HepG2 (cell line): Measurements from ENCODE around the gene CD300A. TPM values are rescaled to one million over a fixed set of nuclear protein-coding genes. Genes with fewer than 3 reads are reported as not detected.

Experiments used
- CTCF ChIP-seq: sonication (generic); formaldehyde crosslinking; IDR thresholded peaks from 2 replicates; pipeline ENCODE4 v1.5.0; 2020; ENCODE audit warnings: mild to moderate bottlenecking, missing genetic modification reagents, moderate library complexity
- DNMT3B ChIP-seq: conservative IDR thresholded peaks from 2 replicates; pipeline ENCODE4 v1.6.1; 2016; ENCODE audit warnings: missing biosample characterization, control low read depth
- ERF ChIP-seq: IDR thresholded peaks from 2 replicates; pipeline ENCODE4 v1.6.1; 2018; ENCODE audit warnings: missing biosample characterization, missing genetic modification reagents
- FOSL2 ChIP-seq: sonication (generic); formaldehyde crosslinking; IDR thresholded peaks from 2 replicates; pipeline ENCODE4 v1.4.0; 2020; ENCODE audit warnings: missing genetic modification reagents
- FOXJ3 ChIP-seq: sonication (generic); formaldehyde crosslinking; IDR thresholded peaks from 2 replicates; pipeline ENCODE4 v1.4.0; 2020; ENCODE audit warnings: missing genetic modification reagents, mild to moderate bottlenecking, borderline replicate concordance
- GATAD2A ChIP-seq: IDR thresholded peaks from 2 replicates; pipeline ENCODE4 v1.6.1; 2016
- KDM2A ChIP-seq: sonication (generic); formaldehyde crosslinking; IDR thresholded peaks from 2 replicates; pipeline ENCODE4 v1.4.0; 2020; ENCODE audit warnings: low read depth, missing genetic modification reagents, borderline replicate concordance
- KMT2A ChIP-seq: sonication (generic); formaldehyde crosslinking; IDR thresholded peaks from 2 replicates; pipeline ENCODE4 v1.4.0; 2020; ENCODE audit warnings: missing genetic modification reagents
- MED1 ChIP-seq: sonication (generic); formaldehyde crosslinking; IDR thresholded peaks from 2 replicates; pipeline ENCODE4 v1.4.0; 2020; ENCODE audit warnings: missing genetic modification reagents
- MXD3 ChIP-seq: IDR thresholded peaks from 2 replicates; pipeline ENCODE4 v1.6.1; 2016; ENCODE audit warnings: mild to moderate bottlenecking, missing biosample characterization, missing genetic modification reagents
- MZF1 ChIP-seq: sonication (generic); formaldehyde crosslinking; IDR thresholded peaks from 2 replicates; pipeline ENCODE4 v1.8.1; 2023; ENCODE audit warnings: mild to moderate bottlenecking, missing genetic modification reagents, borderline replicate concordance
- POLR2AphosphoS5 ChIP-seq: IDR thresholded peaks from 2 replicates; pipeline ENCODE4 v1.6.1; 2012; ENCODE audit warnings: low read depth, low read length
- RARA ChIP-seq: IDR thresholded peaks from 2 replicates; pipeline ENCODE4 v1.6.1; 2016; ENCODE audit warnings: missing genetic modification reagents, missing compliant biosample characterization
- SALL1 ChIP-seq: sonication (generic); formaldehyde crosslinking; IDR thresholded peaks from 2 replicates; pipeline ENCODE4 v1.8.0; 2022; ENCODE audit warnings: mild to moderate bottlenecking, missing genetic modification reagents
- SAP130 ChIP-seq: IDR thresholded peaks from 2 replicates; pipeline ENCODE4 v1.6.1; 2016; ENCODE audit warnings: low read depth
- THAP11 ChIP-seq: IDR thresholded peaks from 2 replicates; pipeline ENCODE4 v1.6.1; 2016; ENCODE audit warnings: missing biosample characterization, missing genetic modification reagents
- TMF1 ChIP-seq: sonication (generic); formaldehyde crosslinking; IDR thresholded peaks from 2 replicates; pipeline ENCODE4 v1.8.1; 2022; ENCODE audit warnings: low read depth, missing genetic modification reagents
- TOPORS ChIP-seq: sonication (generic); formaldehyde crosslinking; IDR thresholded peaks from 2 replicates; pipeline ENCODE4 v1.8.0; 2023; ENCODE audit warnings: mild to moderate bottlenecking, missing genetic modification reagents
- ZFY ChIP-seq: sonication (generic); formaldehyde crosslinking; IDR thresholded peaks from 2 replicates; pipeline ENCODE4 v1.4.0; 2020; ENCODE audit warnings: missing genetic modification reagents
- ZMYM3 ChIP-seq: sonication (generic); formaldehyde crosslinking; IDR thresholded peaks from 2 replicates; pipeline ENCODE4 v1.5.1; 2020; ENCODE audit warnings: mild to moderate bottlenecking, missing genetic modification reagents
- ZNF121 ChIP-seq: sonication (generic); formaldehyde crosslinking; IDR thresholded peaks from 2 replicates; pipeline ENCODE4 v1.5.0; 2020; ENCODE audit warnings: mild to moderate bottlenecking, missing genetic modification reagents
- ZNF224 ChIP-seq: sonication (generic); formaldehyde crosslinking; IDR thresholded peaks from 2 replicates; pipeline ENCODE4 v1.5.0; 2020; ENCODE audit warnings: mild to moderate bottlenecking, missing genetic modification reagents
- ZNF441 ChIP-seq: sonication (generic); formaldehyde crosslinking; IDR thresholded peaks from 2 replicates; pipeline ENCODE4 v1.7.0; 2021; ENCODE audit warnings: missing genetic modification reagents, borderline replicate concordance
- ZNF451 ChIP-seq: sonication (generic); formaldehyde crosslinking; IDR thresholded peaks from 2 replicates; pipeline ENCODE4 v1.5.0; 2020; ENCODE audit warnings: mild to moderate bottlenecking, missing genetic modification reagents
- ZNF556 ChIP-seq: sonication (generic); formaldehyde crosslinking; IDR thresholded peaks from 2 replicates; pipeline ENCODE4 v1.4.0; 2020; ENCODE audit warnings: mild to moderate bottlenecking, missing genetic modification reagents, borderline replicate concordance
- ZNF569 ChIP-seq: sonication (generic); formaldehyde crosslinking; IDR thresholded peaks from 2 replicates; pipeline ENCODE4 v1.5.0; 2020; ENCODE audit warnings: mild to moderate bottlenecking, missing genetic modification reagents, moderate library complexity, borderline replicate concordance
- polyA plus RNA-seq, 8 experiments: library from polyadenylated mRNA; depleted of rRNA in 3 of 8; stranded (reverse) in 7 of 8; unstranded in 1 of 8; fragments of >200 nt; fragmentation: Illumina TruSeq in 4 of 8; extraction: Trizol in 4 of 8; gene quantifications; 2 replicates each; pipeline versions ENCODE4 v1.2.1 to v1.2.3, GENCODE V29; 2011 to 2016; ENCODE audit warnings: low read depth in 4 of 8, missing spikeins in 1 of 8, mixed read lengths in 1 of 8; ENCODE audit not compliant: insufficient read depth in 1 of 8
- total RNA-seq, 5 experiments: library from RNA; depleted of rRNA; stranded (reverse); fragments of >200 nt; fragmentation: Illumina TruSeq; extraction: Trizol; gene quantifications; 2 replicates each; pipeline ENCODE4 v1.2.3, GENCODE V29; 2016; ENCODE audit warnings: low read depth in 1 of 5
- TF ChIP-seq, protein P1 (sequence below): sonication (generic); formaldehyde crosslinking; IDR thresholded peaks from 2 replicates; pipeline ENCODE4 v1.5.0; 2020; ENCODE audit warnings: missing genetic modification reagents, mild to moderate bottlenecking, borderline replicate concordance
- TF ChIP-seq, protein P2 (sequence below): IDR thresholded peaks from 2 replicates; pipeline ENCODE4 v1.6.1; 2016; ENCODE audit warnings: missing genetic modification reagents, missing compliant biosample characterization

Gene CD300A
- total and polyA plus RNA-seq, 2 of the 13 experiments (the other 11 are each of a cell fraction or from before 2014, with no cell fraction given), result not detected

- TF ChIP-seq ZNF556 (CRISPR knock-in tag) (peak; percentile 56; the same call in 1 of the 2 replicates), ERF (CRISPR knock-in tag) (0 out of 2 replicates have a peak, but pooled peaks have one; percentile 43), CTCF (CRISPR knock-in tag) (peak; percentile 71), GATAD2A (peak; percentile 42; the same call in 1 of the 2 replicates), FOXJ3 (no peak), ZNF451 (CRISPR knock-in tag) (0 out of 2 replicates have a peak, but pooled peaks have one; percentile 35), KMT2A (0 out of 2 replicates have a peak, but pooled peaks have one; percentile 26), ZFY (CRISPR knock-in tag) (peak; percentile 68), TMF1 (no peak), ZNF121 (CRISPR knock-in tag) (no peak), ZMYM3 (0 out of 2 replicates have a peak, but pooled peaks have one; percentile 44), ZNF441 (CRISPR knock-in tag) (0 out of 2 replicates have a peak, but pooled peaks have one; percentile 47), RARA (CRISPR knock-in tag) (no peak), THAP11 (peak; percentile 48; the same call in 1 of the 2 replicates), POLR2AphosphoS5 (no peak; the same call in 1 of the 2 replicates), DNMT3B (0 out of 2 replicates have a peak, but pooled peaks have one; percentile 56), SAP130 (CRISPR knock-in tag) (peak; percentile 82), ZNF569 (no peak), ZNF224 (0 out of 2 replicates have a peak, but pooled peaks have one; percentile 27), MZF1 (CRISPR knock-in tag) (no peak), SALL1 (CRISPR knock-in tag) (0 out of 2 replicates have a peak, but pooled peaks have one; percentile 18), TOPORS (0 out of 2 replicates have a peak, but pooled peaks have one; percentile 32), KDM2A (peak; percentile 56; the same call in 1 of the 2 replicates), MXD3 (CRISPR knock-in tag) (no peak), MED1 (CRISPR knock-in tag) (peak; percentile 14; the same call in 1 of the 2 replicates), FOSL2 (CRISPR knock-in tag) (peak; percentile 74)
- TF ChIP-seq, protein P1, sequence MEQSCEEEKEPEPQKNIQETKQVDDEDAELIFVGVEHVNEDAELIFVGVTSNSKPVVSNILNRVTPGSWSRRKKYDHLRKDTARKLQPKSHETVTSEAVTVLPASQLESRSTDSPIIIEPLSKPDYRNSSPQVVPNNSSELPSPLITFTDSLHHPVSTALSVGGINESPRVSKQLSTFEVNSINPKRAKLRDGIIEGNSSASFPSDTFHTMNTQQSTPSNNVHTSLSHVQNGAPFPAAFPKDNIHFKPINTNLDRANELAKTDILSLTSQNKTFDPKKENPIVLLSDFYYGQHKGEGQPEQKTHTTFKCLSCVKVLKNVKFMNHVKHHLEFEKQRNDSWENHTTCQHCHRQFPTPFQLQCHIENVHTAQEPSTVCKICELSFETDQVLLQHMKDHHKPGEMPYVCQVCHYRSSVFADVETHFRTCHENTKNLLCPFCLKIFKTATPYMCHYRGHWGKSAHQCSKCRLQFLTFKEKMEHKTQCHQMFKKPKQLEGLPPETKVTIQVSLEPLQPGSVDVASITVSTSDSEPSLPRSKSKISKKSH (CRISPR knock-in tag), result peak; percentile 79
- TF ChIP-seq, protein P2, sequence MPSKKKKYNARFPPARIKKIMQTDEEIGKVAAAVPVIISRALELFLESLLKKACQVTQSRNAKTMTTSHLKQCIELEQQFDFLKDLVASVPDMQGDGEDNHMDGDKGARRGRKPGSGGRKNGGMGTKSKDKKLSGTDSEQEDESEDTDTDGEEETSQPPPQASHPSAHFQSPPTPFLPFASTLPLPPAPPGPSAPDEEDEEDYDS (CRISPR knock-in tag), result peak; percentile 45; the same call in 1 of the 2 replicates
Measured at GRCh38 chr17:74433421-74434121, 32.9 kb upstream of the CD300A start (continued).
